GM12875 (cell line): ENCODE data around the gene SIAH1.

Experiments
- H3K4me3 ChIP-seq: one replicate; pipeline ENCODE4 v1.5.1; 2011; ENCODE audit warnings: low read depth, low read length, control low read depth
- TF ChIP-seq, protein P1 (sequence below): IDR thresholded peaks from 2 replicates; pipeline ENCODE4 v1.5.1; 2011; ENCODE audit warnings: low read depth, mild to moderate bottlenecking, control low read depth, inconsistent platforms, low read length, moderate library complexity, borderline replicate concordance; ENCODE audit not compliant: insufficient read depth

SIAH1 gene

GRCh38 chr16:48386559-48387312 is 1.5 kb upstream of the SIAH1 start:
- TF ChIP-seq, protein P1, sequence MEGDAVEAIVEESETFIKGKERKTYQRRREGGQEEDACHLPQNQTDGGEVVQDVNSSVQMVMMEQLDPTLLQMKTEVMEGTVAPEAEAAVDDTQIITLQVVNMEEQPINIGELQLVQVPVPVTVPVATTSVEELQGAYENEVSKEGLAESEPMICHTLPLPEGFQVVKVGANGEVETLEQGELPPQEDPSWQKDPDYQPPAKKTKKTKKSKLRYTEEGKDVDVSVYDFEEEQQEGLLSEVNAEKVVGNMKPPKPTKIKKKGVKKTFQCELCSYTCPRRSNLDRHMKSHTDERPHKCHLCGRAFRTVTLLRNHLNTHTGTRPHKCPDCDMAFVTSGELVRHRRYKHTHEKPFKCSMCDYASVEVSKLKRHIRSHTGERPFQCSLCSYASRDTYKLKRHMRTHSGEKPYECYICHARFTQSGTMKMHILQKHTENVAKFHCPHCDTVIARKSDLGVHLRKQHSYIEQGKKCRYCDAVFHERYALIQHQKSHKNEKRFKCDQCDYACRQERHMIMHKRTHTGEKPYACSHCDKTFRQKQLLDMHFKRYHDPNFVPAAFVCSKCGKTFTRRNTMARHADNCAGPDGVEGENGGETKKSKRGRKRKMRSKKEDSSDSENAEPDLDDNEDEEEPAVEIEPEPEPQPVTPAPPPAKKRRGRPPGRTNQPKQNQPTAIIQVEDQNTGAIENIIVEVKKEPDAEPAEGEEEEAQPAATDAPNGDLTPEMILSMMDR: no peak
- no peak overlapping the region for H3K4me3 ChIP-seq

DNA sequence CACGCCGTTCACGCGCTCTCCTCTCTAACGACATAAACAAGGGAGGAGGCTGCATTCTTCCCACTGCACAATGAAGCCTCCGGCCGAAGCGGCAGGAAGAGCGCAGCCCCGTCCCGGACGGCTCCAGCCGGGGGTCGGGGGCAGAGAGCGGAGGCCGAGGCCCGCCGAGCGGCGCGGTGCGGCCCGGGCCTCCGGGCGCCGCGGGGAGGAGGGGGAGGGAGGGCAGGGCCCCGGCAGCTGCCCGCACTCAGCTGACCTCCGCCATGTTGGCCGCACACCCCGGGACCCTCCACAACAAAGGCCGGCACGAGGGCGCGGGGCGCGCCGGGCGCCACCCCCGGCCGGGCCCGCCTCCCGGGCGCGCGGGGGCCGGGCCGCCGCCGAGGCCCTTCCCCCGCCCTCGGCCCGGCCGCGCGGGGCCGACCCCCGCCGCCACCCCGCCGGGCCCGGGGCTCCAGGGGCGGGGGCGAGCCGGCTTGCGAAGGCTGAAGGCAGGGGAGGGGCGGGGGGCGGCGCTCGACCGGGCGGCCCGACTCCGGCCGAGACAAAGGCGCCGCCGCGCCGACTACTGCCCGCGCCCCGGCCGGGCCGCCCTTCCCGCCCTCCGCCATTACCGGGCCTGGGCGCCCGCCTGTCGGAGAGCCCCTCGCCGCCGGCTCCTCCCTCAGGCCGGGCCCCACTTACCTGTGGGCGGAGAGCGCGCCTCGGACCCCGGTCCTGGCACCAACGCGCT is 527 bp downstream of the SIAH1 start:
- TF ChIP-seq, protein P1: no peak
- H3K4me3 ChIP-seq: peak overlapping the region; percentile 71

DNA sequence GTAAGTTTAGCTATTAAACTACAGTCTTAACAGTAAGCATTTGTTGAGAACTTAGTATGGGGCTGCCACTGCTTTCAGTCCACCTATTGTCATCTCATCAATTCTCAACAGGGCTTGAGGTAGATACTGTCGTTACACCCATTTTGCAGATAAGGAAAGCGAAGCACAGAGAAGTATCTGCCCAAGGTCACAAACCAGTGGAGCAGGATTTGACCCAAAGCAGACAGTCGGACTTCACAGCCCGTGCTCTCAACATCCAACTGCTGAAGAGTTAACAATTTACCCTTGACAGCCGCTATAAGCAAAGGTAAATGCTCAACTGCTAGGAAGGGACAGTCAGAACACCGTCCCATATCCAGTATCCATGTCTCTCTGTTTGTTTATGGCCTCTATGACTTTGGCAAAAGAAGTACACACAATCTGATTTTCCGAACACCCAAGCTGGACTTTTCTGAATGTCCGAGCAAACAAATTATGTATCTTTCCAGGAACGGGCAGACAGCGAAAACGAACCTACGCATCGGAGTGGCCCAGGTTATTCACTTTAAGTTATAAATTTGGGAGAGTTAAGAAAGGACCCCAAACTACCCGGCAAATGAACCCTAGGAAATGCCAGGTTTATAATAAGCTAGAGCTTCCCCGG is 1.2 kb downstream of the SIAH1 start:
- H3K4me3 ChIP-seq: peak overlapping the region; percentile 71
- TF ChIP-seq, protein P1: no peak

DNA sequence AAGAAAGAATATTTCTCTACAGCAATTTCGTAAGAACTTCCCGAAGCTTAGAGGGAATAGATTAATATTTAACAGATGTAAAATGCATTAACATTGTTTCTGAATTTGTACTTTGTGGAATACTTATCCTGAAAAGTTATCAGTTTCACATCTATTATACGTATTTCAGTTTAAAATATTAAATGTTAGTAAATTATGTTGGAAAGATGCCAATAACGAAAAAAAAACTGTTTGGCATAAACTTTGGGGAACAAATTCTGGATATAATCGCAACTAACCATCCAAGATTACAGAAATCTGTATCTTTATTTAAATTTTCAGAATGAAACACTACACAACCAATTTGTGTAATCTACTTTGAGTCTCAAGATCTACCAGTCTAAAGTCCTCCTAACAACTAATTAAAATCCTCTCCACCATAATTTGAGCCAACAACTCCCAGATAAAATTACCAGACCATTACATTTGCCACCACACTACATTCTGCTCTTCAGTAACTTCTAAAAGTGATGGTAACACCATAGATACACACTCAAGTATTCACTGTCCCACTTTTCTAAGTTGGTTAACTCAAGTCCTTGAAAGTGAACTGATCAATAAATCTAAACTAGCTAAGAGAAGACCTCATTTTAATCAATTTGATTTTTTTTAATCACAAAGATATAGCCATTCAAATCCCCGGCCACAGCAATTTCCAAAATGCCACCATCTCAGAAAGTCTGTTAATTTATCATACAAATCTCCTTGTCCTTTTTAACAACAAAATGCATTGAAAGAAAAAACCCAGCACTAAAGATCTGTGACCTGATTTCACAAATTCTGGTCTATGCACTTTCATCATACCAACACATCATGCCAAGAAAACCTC is 2.0 kb downstream of the SIAH1 start:
- TF ChIP-seq, protein P1: no peak
- peak overlapping the region; percentile 71 for H3K4me3 ChIP-seq

GRCh38 chr16:48382131-48382530 is 3.1 kb downstream of the SIAH1 start:
- TF ChIP-seq, protein P1: no peak
- H3K4me3 ChIP-seq: no peak overlapping the region

DNA sequence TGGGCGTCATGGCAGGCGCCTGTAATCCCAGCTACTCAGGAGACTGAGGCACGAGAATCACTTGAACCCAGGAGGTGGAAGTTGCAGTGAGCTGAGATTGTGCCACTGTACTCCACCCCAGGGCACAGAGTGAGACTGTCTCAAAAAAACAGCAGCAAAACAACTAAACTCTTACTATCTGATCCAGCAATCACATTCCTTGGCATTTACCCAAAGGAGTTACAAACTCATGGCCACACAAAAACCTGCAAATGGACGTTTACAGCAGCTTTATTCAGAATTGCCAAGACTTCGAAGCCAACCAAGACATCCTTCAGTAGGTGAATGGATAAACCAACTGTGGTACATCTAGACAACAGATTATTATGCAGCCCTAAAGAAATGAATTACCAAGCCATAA is 4.0 kb downstream of the SIAH1 start:
- H3K4me3 ChIP-seq: no peak overlapping the region
- TF ChIP-seq, protein P1: no peak
